Chondrocyte (in vitro differentiated cells): Measurements from ENCODE around the gene ANKRD16. TPM values are rescaled to one million over a fixed set of nuclear protein-coding genes. Genes with fewer than 3 reads are reported as not detected.
"Not testable (repeated sequence)": the region's sequence is repeated elsewhere in the genome, so short reads cannot be mapped to it uniquely, and the experiment has no call there.

Source experiments
- DNase-seq: peaks from one replicate; pipeline ENCODE4 v3.0.0; 2021; ENCODE audit warnings: mixed read lengths, low spot score
- H3K27ac Mint-ChIP-seq: one replicate; pipeline ENCODE4 v1.8.0; 2021; ENCODE audit warnings: mild to moderate bottlenecking, moderate library complexity, mixed read lengths; ENCODE audit not compliant: unreplicated experiment
- H3K27me3 Mint-ChIP-seq: 2 replicates; pipeline ENCODE4 v1.8.0; 2021; ENCODE audit warnings: low read depth, mixed read lengths
- H3K36me3 Mint-ChIP-seq: 2 replicates; pipeline ENCODE4 v1.8.0; 2021; ENCODE audit warnings: low read depth, mixed read lengths
- H3K4me1 Mint-ChIP-seq: 2 replicates; pipeline ENCODE4 v1.8.0; 2021; ENCODE audit warnings: low read depth, mild to moderate bottlenecking, mixed read lengths
- H3K4me3 Mint-ChIP-seq: one replicate; pipeline ENCODE4 v1.8.0; 2021; ENCODE audit warnings: mild to moderate bottlenecking, moderate library complexity, mixed read lengths; ENCODE audit not compliant: unreplicated experiment
- H3K9me3 Mint-ChIP-seq: 2 replicates; pipeline ENCODE4 v1.8.0; 2021; ENCODE audit warnings: low read depth, mixed read lengths
- CTCF ChIP-seq: fragments of 200-600 bp; sonication (generic); IDR thresholded peaks from 2 replicates; pipeline ENCODE4 v1.5.0; 2021; ENCODE audit warnings: antibody characterized with exemption, mild to moderate bottlenecking, moderate library complexity
- total RNA-seq: library from RNA; stranded (reverse); gene quantifications from 3 replicates; pipeline ENCODE4 v1.2.1, GENCODE V29; 2021

ANKRD16 gene
- total RNA-seq, 1 donor from 2014 or later: 5.8 TPM

- no peak overlapping the region for H3K27ac Mint-ChIP-seq
- no peak overlapping the region for H3K4me3 Mint-ChIP-seq
- TF ChIP-seq CTCF: no peak
- no peaks in the 10 kb centered on the region for H3K27me3 Mint-ChIP-seq
- DNase-seq: no peak
- no peaks in the 10 kb centered on the region for H3K4me1 Mint-ChIP-seq
- H3K9me3 Mint-ChIP-seq: no peaks in the 10 kb centered on the region
- H3K36me3 Mint-ChIP-seq: peaks cover 61% of the 10 kb centered on the region
These were observed 24.0 kb upstream of the ANKRD16 start for GRCh38 chr10:5913736-5914135.

GRCh38 chr10:5911670-5912069, 22.0 kb upstream of the ANKRD16 start:
- H3K9me3 Mint-ChIP-seq: no peaks in the 10 kb centered on the region
- H3K4me1 Mint-ChIP-seq: no peaks in the 10 kb centered on the region
- TF ChIP-seq CTCF: no peak
- H3K27me3 Mint-ChIP-seq: no peaks in the 10 kb centered on the region
- peaks cover 50% of the 10 kb centered on the region for H3K36me3 Mint-ChIP-seq
- DNase-seq: no peak
- no peak overlapping the region for H3K27ac Mint-ChIP-seq
- no peak overlapping the region for H3K4me3 Mint-ChIP-seq

GRCh38 chr10:5910323-5911100, 20.8 kb upstream of the ANKRD16 start:
- Mint-ChIP-seq H3K9me3 (no peaks in the 10 kb centered on the region), H3K4me3 (no peak overlapping the region), H3K27me3 (no peaks in the 10 kb centered on the region), H3K36me3 (peaks cover 43% of the 10 kb centered on the region), H3K27ac (no peak overlapping the region), H3K4me1 (no peaks in the 10 kb centered on the region)
- no peak for DNase-seq
- no peak for TF ChIP-seq CTCF

DNA sequence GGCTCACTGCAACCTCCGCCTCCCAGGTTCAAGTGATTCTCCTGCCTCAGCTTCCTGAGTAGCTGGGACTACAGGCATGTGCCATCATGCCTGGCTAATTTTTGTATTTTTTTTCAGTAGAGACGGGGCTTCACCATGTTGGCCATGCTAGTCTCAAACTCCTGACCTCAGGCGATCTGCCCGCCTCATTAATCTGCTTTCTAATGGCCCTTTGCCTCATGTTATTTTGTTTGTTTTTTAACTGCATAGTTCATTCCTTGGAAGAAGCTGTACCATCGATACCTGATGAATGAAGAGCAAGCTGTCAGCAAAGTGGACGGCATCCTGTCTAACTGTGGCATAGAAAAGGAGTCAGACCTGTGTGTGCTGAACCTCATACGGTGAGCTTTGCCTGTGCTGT, 19.0 kb upstream of the ANKRD16 start:
- not testable (repeated sequence) for H3K4me1 Mint-ChIP-seq, H3K9me3 Mint-ChIP-seq, H3K4me3 Mint-ChIP-seq, H3K27ac Mint-ChIP-seq, H3K27me3 Mint-ChIP-seq, DNase-seq
- peaks cover 32% of the 10 kb centered on the region for H3K36me3 Mint-ChIP-seq

- no peak overlapping the region for H3K27ac Mint-ChIP-seq
- no peak overlapping the region for H3K4me3 Mint-ChIP-seq
- no peaks in the 10 kb centered on the region for H3K27me3 Mint-ChIP-seq
- H3K36me3 Mint-ChIP-seq: peaks cover 20% of the 10 kb centered on the region
- TF ChIP-seq CTCF: no peak
- H3K9me3 Mint-ChIP-seq: no peaks in the 10 kb centered on the region
- DNase-seq: no peak
- peaks cover 2% of the 10 kb centered on the region for H3K4me1 Mint-ChIP-seq
These were observed 17.0 kb upstream of the ANKRD16 start for GRCh38 chr10:5906651-5907050.
